HG02973 (cell line): ENCODE measurements around the gene TCF21.

ENCODE experiments used
- ATAC-seq: cut with Tn5 transposase; IDR thresholded peaks from one replicate; pipeline ENCODE4 v1.9.1; 2021; ENCODE audit warnings: moderate library complexity; ENCODE audit not compliant: unreplicated experiment

The TCF21 gene

DNA sequence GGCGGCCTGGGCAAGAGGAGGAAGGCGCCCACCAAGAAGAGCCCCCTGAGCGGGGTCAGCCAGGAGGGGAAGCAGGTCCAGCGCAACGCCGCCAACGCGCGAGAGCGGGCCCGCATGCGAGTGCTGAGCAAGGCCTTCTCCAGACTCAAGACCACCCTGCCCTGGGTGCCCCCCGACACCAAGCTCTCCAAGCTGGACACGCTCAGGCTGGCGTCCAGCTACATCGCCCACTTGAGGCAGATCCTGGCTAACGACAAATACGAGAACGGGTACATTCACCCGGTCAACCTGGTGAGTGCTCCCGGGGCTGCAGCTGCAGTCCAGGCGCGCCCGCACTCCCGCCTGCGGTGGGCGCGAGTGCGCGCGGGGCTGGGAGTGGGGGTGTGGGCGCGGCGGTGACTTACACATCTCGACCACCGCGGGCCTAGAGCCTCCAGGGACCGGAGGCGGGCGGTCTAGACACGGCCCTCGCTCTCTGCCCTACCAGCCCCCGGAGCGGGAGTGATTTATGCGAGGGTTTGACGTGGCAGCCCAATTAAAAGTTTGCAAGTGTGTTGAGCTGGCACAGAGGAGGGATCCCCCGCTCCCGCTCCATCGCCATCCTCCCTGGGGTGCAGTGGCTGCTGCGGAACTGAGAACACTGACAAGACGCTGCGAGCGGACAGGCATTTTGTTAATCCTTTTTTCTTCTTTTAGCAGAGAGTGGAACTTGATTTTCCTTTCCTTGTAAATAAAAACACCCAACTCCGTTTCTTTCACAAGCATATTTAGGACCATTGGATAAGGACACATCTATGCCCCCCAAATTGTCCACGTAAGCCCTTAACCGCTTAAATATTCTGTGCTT is 867 bp downstream of the TCF21 start:
- no peak for ATAC-seq

DNA sequence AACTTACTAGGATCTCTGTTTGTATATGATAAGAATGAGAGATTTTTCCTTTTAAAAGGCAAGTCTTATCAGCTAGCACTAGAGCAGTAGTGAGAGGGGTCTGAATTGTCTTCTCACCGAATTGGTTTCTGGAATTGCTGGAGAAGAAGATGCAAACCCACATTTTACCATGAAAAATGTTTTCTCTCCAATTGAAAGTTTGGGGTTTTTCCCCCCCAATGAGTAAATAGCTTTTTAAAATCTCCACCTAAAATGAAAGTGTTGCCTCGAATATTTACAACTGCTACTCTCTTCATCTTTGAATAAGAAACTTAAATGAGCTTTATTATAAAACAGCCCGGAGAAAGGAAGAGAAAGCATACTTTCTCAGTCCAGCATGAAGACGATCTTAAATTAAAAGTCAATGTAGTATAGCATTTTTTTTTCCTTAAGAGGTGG is 1.8 kb downstream of the TCF21 start:
- no peak for ATAC-seq

- ATAC-seq, result no peak
Measured at GRCh38 chr6:133891149-133891926, 2.4 kb downstream of the TCF21 start.

DNA sequence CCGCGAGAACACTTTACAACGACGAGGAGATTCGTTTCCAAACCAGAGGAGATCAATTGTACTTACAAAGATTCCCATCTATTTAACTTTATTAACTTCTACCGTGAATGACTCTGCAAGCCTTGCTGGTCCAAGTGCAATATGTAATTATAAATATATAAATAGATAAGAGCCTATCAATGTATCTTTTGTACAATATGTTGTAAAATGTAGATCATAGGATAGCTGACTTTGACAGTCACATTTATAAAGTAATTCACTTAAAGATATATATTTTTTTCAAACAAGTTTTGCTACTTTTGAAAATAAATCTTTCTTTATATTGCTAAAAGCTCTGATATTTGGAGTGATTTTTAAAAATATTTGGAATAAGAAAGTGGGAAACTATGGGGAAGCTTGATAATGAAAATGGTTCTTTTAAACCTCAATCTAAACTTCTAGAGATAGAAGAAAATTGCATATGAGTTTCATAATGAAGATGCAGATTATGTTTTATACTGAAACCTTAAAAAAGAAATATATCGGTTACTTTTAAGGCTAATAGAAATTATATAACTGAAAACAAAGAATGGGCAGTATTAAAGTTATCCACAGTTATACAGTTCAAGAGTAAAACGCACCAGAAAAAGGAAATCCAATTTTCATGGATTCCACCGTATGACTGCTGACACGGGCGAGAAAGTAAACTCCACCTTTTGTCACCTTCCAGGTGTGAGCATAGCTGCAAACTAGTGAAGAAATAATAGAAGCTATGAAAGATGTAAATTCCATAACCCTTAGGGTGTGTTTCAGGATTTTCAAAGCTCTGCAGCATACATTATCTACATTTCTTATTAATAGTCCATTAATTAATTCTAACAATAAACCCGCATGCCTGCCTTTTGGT is 3.3 kb downstream of the TCF21 start:
- ATAC-seq, result no peak

- no peak for ATAC-seq
Measured at GRCh38 chr6:133892813-133893691, 4.1 kb downstream of the TCF21 start.

- ATAC-seq, result no peak
Measured at GRCh38 chr6:133893946-133894345, 5.0 kb downstream of the TCF21 start.

DNA sequence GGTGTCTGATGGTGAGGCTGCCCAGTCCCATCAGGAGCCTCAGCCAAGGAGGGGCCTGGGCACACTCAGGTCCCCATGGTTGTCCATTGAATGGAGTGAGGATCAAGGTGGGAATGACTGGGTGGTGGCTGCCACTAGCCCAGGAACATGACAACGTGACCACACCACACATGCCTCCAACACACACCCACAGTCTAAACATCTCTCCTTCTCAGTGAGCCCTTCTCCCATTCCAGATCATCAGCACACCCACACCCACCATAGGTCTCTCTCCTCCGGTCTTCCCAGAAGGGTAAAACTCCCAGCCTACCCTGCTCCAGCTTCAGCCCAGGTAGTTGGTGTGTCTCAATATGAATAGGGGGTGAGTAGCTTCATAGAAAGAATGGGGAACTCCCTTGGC is 5.5 kb downstream of the TCF21 start:
- no peak for ATAC-seq

- ATAC-seq, result no peak
Measured at GRCh38 chr6:133894795-133895358, 6.0 kb downstream of the TCF21 start.

GRCh38 chr6:133895573-133896343 is 6.8 kb downstream of the TCF21 start:
- ATAC-seq, result no peak

- no peak for ATAC-seq
Measured at GRCh38 chr6:133896344-133896721, 7.4 kb downstream of the TCF21 start.

DNA sequence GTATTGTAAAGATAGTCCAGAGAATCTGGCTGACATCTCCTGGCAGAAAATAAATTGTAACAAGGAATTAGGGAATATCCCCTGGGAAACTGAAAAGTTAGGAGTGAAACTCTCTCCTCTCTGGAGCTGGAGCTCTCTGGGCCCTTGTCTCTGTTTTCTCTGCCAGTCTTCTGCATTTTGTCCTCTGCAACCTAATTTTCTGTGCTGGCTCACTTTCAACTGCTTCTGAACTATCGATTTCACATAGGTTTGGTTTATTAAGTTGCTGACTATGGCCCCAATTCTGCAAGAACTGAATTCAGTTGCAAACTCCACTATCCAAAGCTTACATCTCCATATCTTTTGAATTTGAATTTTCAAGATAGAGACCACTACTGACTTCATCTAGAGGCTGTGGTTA is 9.3 kb downstream of the TCF21 start:
- no peak for ATAC-seq

GRCh38 chr6:133899556-133899955 is 10.6 kb downstream of the TCF21 start:
- no peak for ATAC-seq

DNA sequence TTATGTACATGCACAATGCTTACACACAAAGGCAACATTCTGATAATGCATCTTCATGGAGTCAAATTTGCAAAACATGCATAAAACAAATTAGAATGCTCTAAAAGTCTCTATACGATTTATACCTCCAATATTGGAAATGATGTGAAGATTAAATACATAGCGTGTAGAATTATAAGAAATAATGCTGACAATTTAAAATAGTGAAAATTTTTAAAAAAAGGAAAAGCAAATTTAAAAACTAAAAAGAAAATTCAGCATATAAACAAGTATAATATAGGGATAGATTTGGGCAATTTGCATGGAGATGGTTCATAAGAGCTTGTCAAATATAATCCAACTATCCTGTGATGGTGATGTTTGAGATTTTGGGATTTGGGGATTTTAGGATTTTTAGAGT is 14.9 kb downstream of the TCF21 start:
- ATAC-seq, result no peak

DNA sequence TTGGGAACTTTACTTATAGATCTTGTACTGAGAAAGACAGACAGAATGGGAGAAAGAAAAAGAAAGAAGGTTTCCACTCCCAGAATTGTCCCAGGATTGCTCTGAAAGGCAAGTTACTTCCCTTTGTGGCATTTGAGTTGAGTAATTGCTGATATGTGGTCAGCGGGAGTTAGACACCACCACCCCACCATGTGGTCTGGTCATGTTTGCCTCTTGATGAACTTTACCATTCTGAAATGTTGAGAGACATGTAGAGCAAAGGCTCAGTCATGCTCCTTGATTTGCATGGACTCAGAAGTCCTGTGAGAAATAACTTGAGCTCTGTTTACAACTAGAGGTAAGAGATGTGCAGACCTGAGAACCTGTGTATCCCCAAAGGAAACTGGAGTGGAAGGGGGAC is 17.1 kb downstream of the TCF21 start:
- ATAC-seq, result no peak

GRCh38 chr6:133916650-133917151 is 27.8 kb downstream of the TCF21 start:
- peak; percentile 71 for ATAC-seq

GRCh38 chr6:133917781-133918180 is 28.9 kb downstream of the TCF21 start:
- no peak for ATAC-seq

DNA sequence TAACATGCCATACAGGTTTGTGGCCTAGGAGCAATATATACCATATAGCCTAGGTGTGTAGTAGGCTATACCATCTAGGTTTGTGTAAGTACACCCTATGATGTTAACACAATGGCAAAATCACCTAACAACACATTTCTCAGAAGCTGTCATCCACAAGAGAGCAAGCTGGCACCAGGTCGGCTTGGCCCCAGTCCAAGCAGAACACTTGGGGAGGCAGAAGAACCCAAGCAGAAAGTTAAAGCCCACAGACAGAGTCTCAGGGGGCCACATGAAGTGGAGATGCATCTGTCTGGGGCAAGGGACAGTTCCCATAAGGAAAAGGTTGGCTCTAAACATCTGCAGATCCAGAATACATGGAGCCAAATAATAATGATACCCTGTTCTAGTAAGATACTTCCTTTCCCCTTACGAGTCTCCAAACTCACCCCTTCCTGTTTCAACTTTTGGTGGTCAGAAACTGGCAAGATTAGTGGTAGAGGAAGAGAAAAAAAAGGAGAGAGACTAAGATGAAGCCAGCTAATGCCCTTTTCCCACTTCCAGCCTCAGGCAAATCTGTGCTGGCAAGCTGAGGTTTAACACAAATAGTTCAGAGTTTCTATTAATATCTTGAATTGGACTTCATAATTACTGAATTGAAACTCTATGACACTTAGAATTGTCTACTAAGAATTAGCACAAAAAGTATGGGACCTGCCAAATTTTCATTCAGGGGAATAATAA is 29.5 kb downstream of the TCF21 start:
- ATAC-seq, result no peak

- ATAC-seq, result no peak
Measured at GRCh38 chr6:133919362-133919761, 30.4 kb downstream of the TCF21 start.
